Measurements from ENCODE around the gene ZNF473. TPM values are rescaled to one million over a fixed set of nuclear protein-coding genes. Genes with fewer than 3 reads are reported as not detected.
"Not testable (repeated sequence)": the region's sequence is repeated elsewhere in the genome, so short reads cannot be mapped to it uniquely, and the experiment has no call there.

The ZNF473 gene
- total RNA-seq, 1 experiment from 2014 or later: 10.0 TPM

DNA sequence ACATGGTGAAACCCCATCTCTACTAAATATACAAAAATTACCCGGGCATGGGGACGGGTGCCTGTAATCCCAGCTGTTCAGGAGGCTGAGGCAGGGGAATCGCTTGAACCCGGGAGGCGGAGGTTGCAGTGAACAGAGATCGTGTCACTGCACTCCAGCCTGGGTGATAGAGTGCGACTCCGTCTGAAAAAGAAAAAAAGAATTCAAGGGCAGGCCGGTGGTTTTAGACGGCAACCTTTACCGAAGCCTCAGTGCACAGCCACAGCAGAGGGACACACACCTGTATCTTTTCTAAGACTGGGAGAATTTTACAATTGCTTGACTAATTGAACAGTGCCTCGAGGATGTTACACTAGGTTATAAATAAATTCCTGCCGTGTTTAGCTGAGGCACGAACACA is 73.9 kb downstream of the ZNF473 start:
- ATAC-seq; H3K36me3 Mint-ChIP-seq; H3K27me3 Mint-ChIP-seq (ENCODE audit: low read depth); H3K4me3 Mint-ChIP-seq; POLR2A ChIA-PET; H3K27ac Mint-ChIP-seq; DNase-seq (ENCODE audit: low spot score); CTCF ChIA-PET; H3K4me1 Mint-ChIP-seq; H3K9me3 Mint-ChIP-seq: not testable (repeated sequence)

GRCh38 chr19:50100946-50101345 is 75.1 kb downstream of the ZNF473 start:
- H3K27me3 Mint-ChIP-seq (ENCODE audit: low read depth); POLR2A ChIA-PET; H3K27ac Mint-ChIP-seq; DNase-seq (ENCODE audit: low spot score); H3K36me3 Mint-ChIP-seq; H3K4me3 Mint-ChIP-seq; H3K4me1 Mint-ChIP-seq; H3K9me3 Mint-ChIP-seq; ATAC-seq; CTCF ChIA-PET: not testable (repeated sequence)

Other genes starting within 250 kb of the ZNF473 start
- gene FUZ, start 212.7 kb upstream of the ZNF473 start, total RNA-seq (2021): 35.1 to 36.3 TPM (median 35.7 TPM) in 3 replicates
- 80.2 to 81.2 TPM (median 81.2 TPM) in 3 replicates for gene MED25, start 207.7 kb upstream of the ZNF473 start, total RNA-seq (2021)
- gene PTOV1, start 174.8 kb upstream of the ZNF473 start, total RNA-seq (2021): 296 to 316 TPM (median 306 TPM) in 3 replicates
- gene PNKP, start 158.4 kb upstream of the ZNF473 start, total RNA-seq (2021): 133 to 146 TPM (median 142 TPM) in 3 replicates
- gene AKT1S1, start 148.7 kb upstream of the ZNF473 start, total RNA-seq (2021): 41.9 to 47.8 TPM (median 46.5 TPM) in 3 replicates
- 44.4 to 52.8 TPM (median 46.7 TPM) in 3 replicates for gene TBC1D17, start 148.3 kb upstream of the ZNF473 start, total RNA-seq (2021)
- gene IL4I1, start 129.1 kb upstream of the ZNF473 start, total RNA-seq (2021): 0.83 to 1.4 TPM (median 0.99 TPM) in 3 replicates
- 9.0 to 10.8 TPM (median 10.8 TPM) in 3 replicates for gene ATF5, start 96.8 kb upstream of the ZNF473 start, total RNA-seq (2021)
- 87.1 to 91.4 TPM (median 90.3 TPM) in 3 replicates for gene NUP62, start 96.5 kb upstream of the ZNF473 start, total RNA-seq (2021)
- not detected in 3 replicates for gene SIGLEC11, start 64.8 kb upstream of the ZNF473 start, total RNA-seq (2021)
- gene VRK3, start 633 bp upstream of the ZNF473 start, total RNA-seq (2021): 33.4 to 39.2 TPM (median 39.1 TPM) in 3 replicates
- 1.0 to 3.5 TPM (median 2.4 TPM) in 3 replicates for gene IZUMO2, start 137.3 kb downstream of the ZNF473 start, total RNA-seq (2021)
- 25.8 to 33.5 TPM (median 31.2 TPM) in 3 replicates for gene MYH14, start 177.6 kb downstream of the ZNF473 start, total RNA-seq (2021)

All from WTC11 (cell line).